Measurements from ENCODE around the gene SFTPA1.

- no peak for TF ChIP-seq CTCF (IDR thresholded peaks at IDR 0.05; ENCODE audit: insufficient read depth, low read depth, low read length)
- TF ChIP-seq EZH2 (IDR thresholded peaks at IDR 0.05; ENCODE audit: insufficient read depth, low read length) = no peak
Observed at GRCh38 chr10:79605308-79605707, 5.4 kb upstream of the SFTPA1 start.

Measured in astrocyte (in vitro differentiated cells and primary cell).